H1 (cell line): ENCODE data around the gene IFITM2. TPM values are rescaled to one million over a fixed set of nuclear protein-coding genes. Genes with fewer than 3 reads are reported as not detected.

Experiments
- CTCF ChIA-PET: fragments of 300-600 bp; sonication (Branson Sonifier 250); formaldehyde crosslinking; loops from one replicate; lab custom pipeline; 2021; ENCODE audit not compliant: partially characterized antibody; lab: Charles Lee
- POLR2A ChIA-PET: fragments of 300-600 bp; sonication (Branson Sonifier 250); formaldehyde crosslinking; loops from one replicate; lab custom pipeline; 2021; ENCODE audit warnings: inconsistent platforms; ENCODE audit not compliant: partially characterized antibody; lab: Charles Lee
- DNase-seq, 2 experiments: peaks; one replicate each; pipeline versions ENCODE4 v3.0.0 to v3.0.0-alpha.2; 2010 to 2022; ENCODE audit warnings: low spot score in 2 of 2, low read depth in 1 of 2, mixed read lengths in 1 of 2
- FAIRE-seq: peaks from 2 replicates; lab custom pipeline; 2011; peaks lifted over from hg19 to GRCh38; lab: Jason Lieb, UNC
- H2AFZ ChIP-seq: 2 replicates; pipeline ENCODE4 v1.8.1; 2012; ENCODE audit warnings: low read length, inconsistent platforms
- H2AK5ac ChIP-seq: 2 replicates; pipeline ENCODE4 v1.6.1; 2013; ENCODE audit warnings: low read depth, low read length
- H2BK120ac ChIP-seq: replicated peaks from 2 replicates; pipeline ENCODE3; 2013; ENCODE audit warnings: low read depth, low read length, inconsistent platforms
- H2BK12ac ChIP-seq: 2 replicates; pipeline ENCODE4 v1.6.1; 2013; ENCODE audit warnings: low read depth, low read length
- H2BK15ac ChIP-seq: 2 replicates; pipeline ENCODE4 v1.6.1; 2013; ENCODE audit warnings: low read length
- H2BK20ac ChIP-seq: 2 replicates; pipeline ENCODE4 v1.6.1; 2013; ENCODE audit warnings: low read length
- H2BK5ac ChIP-seq: 2 replicates; pipeline ENCODE4 v1.6.1; 2013; ENCODE audit warnings: low read depth, low read length
- H3K14ac ChIP-seq: 2 replicates; pipeline ENCODE4 v1.6.1; 2013; ENCODE audit warnings: inconsistent platforms; ENCODE audit not compliant: insufficient read length
- H3K18ac ChIP-seq: 2 replicates; pipeline ENCODE4 v1.6.1; 2013; ENCODE audit warnings: low read length; ENCODE audit errors: extremely low read depth
- H3K23ac ChIP-seq: 2 replicates; pipeline ENCODE4 v1.6.1; 2013; ENCODE audit warnings: inconsistent platforms; ENCODE audit not compliant: insufficient read length
- H3K23me2 ChIP-seq: 2 replicates; pipeline ENCODE4 v1.6.1; 2013; ENCODE audit warnings: low read depth, low read length
- H3K27ac ChIP-seq: 2 replicates; pipeline ENCODE4 v1.6.1; 2011; ENCODE audit warnings: low read depth, low read length, inconsistent platforms
- H3K27me3 ChIP-seq, 4 experiments: replicated peaks in 1 of 4; 1 replicate in 1 of 4; 2 replicates in 3 of 4; pipeline versions ENCODE4 v1.6.1 to v1.8.1; 2011 to 2013; ENCODE audit warnings: low read length in 3 of 4, mild to moderate bottlenecking in 3 of 4, inconsistent platforms in 2 of 4, mixed read lengths in 2 of 4, moderate library complexity in 1 of 4; ENCODE audit not compliant: control insufficient read depth in 3 of 4, insufficient read depth in 3 of 4; ENCODE audit errors: extremely low read depth in 1 of 4
- H3K36me3 ChIP-seq, 4 experiments: 2 replicates each; pipeline versions ENCODE4 v1.6.1 to v1.8.1; 2011 to 2013; ENCODE audit warnings: mild to moderate bottlenecking in 4 of 4, low read length in 3 of 4, moderate library complexity in 2 of 4, control low read depth in 1 of 4, inconsistent platforms in 1 of 4; ENCODE audit not compliant: insufficient read depth in 4 of 4, control insufficient read depth in 2 of 4
- H3K4ac ChIP-seq: replicated peaks from 2 replicates; pipeline ENCODE3; 2013; ENCODE audit warnings: low read length, low read depth, mixed read lengths, inconsistent platforms; ENCODE audit not compliant: insufficient read length
- H3K4me1 ChIP-seq, 4 experiments: replicated peaks in 1 of 4; 1 replicate in 1 of 4; 2 replicates in 3 of 4; pipeline versions ENCODE4 v1.6.1 to v1.8.1; 2011 to 2013; ENCODE audit warnings: low read length in 3 of 4, inconsistent platforms in 2 of 4, mixed read lengths in 1 of 4; ENCODE audit not compliant: insufficient read depth in 4 of 4, control insufficient read depth in 3 of 4
- H3K4me2 ChIP-seq, 2 experiments: 2 replicates each; pipeline versions ENCODE4 v1.6.1 to v1.8.1; 2011 to 2013; ENCODE audit warnings: low read depth in 2 of 2, low read length in 2 of 2, control low read depth in 1 of 2, inconsistent platforms in 1 of 2, mild to moderate bottlenecking in 1 of 2; ENCODE audit not compliant: insufficient read depth in 1 of 2
- H3K4me3 ChIP-seq, 4 experiments: fragments of 200-600, 300-600 bp in 1 of 4; sonication (generic), shearing (Covaris generic), sonication (Bioruptor Twin) in 1 of 4; 2 replicates each; pipeline versions ENCODE4 v1.5.1 to v1.8.1; 2011 to 2016; ENCODE audit warnings: low read length in 4 of 4, low read depth in 3 of 4, control low read depth in 2 of 4, inconsistent platforms in 2 of 4, mild to moderate bottlenecking in 2 of 4, mixed read lengths in 1 of 4, moderate library complexity in 1 of 4; ENCODE audit not compliant: insufficient read depth in 2 of 4; ENCODE audit errors: extremely low read depth in 1 of 4
- H3K56ac ChIP-seq: replicated peaks from 2 replicates; pipeline ENCODE3; 2013; ENCODE audit warnings: low read depth, mild to moderate bottlenecking, mixed read lengths, low read length, inconsistent platforms; ENCODE audit not compliant: insufficient read length
- H3K79me1 ChIP-seq: 2 replicates; pipeline ENCODE4 v1.6.1; 2013; ENCODE audit warnings: low read depth, low read length, control low read depth
- H3K79me2 ChIP-seq, 2 experiments: 2 replicates each; pipeline versions ENCODE4 v1.6.1 to v1.8.1; 2012 to 2013; ENCODE audit warnings: low read length in 2 of 2, mild to moderate bottlenecking in 2 of 2, inconsistent platforms in 1 of 2; ENCODE audit not compliant: insufficient read depth in 2 of 2, control insufficient read depth in 1 of 2
- H3K9ac ChIP-seq, 4 experiments: replicated peaks in 1 of 4; 1 replicate in 1 of 4; 2 replicates in 3 of 4; pipeline versions ENCODE4 v1.6.1 to v1.8.1; 2011 to 2013; ENCODE audit warnings: low read depth in 3 of 4, low read length in 3 of 4, control low read depth in 2 of 4, mild to moderate bottlenecking in 2 of 4, moderate library complexity in 2 of 4, inconsistent platforms in 1 of 4; ENCODE audit errors: extremely low read depth in 1 of 4
- H3K9me3 ChIP-seq, 2 experiments: 2 replicates each; pipeline versions ENCODE4 v1.6.1 to v1.8.1; 2012 to 2013; ENCODE audit warnings: mild to moderate bottlenecking in 2 of 2, moderate library complexity in 2 of 2, control low read depth in 1 of 2, inconsistent platforms in 1 of 2, low read depth in 1 of 2, low read length in 1 of 2, mixed read lengths in 1 of 2; ENCODE audit not compliant: insufficient read depth in 2 of 2
- H4K20me1 ChIP-seq, 2 experiments: replicated peaks in 1 of 2; 2 replicates each; pipeline versions ENCODE3 to v1.8.1; 2011 to 2013; ENCODE audit warnings: inconsistent platforms in 2 of 2, low read length in 2 of 2, mild to moderate bottlenecking in 1 of 2; ENCODE audit not compliant: insufficient read depth in 2 of 2, control insufficient read depth in 1 of 2
- H4K5ac ChIP-seq: 2 replicates; pipeline ENCODE4 v1.6.1; 2013; ENCODE audit warnings: low read length, low read depth, mixed read lengths, inconsistent platforms; ENCODE audit not compliant: insufficient read length
- H4K8ac ChIP-seq: 2 replicates; pipeline ENCODE4 v1.8.0; 2013; ENCODE audit warnings: mild to moderate bottlenecking, moderate library complexity, low read length, inconsistent platforms; ENCODE audit not compliant: insufficient read depth; ENCODE audit errors: extremely low read depth
- H4K91ac ChIP-seq: replicated peaks from 2 replicates; pipeline ENCODE3; 2013; ENCODE audit warnings: low read length, mixed read lengths, inconsistent platforms; ENCODE audit not compliant: insufficient read length
- RAD21 ChIP-seq, 2 experiments: IDR thresholded peaks in 1 of 2; conservative IDR thresholded peaks in 1 of 2; 2 replicates each; pipeline ENCODE4 v1.6.1; 2011; ENCODE audit warnings: low read depth in 2 of 2, low read length in 2 of 2, improper control_type of control experiment in 1 of 2, inconsistent platforms in 1 of 2, mild to moderate bottlenecking in 1 of 2, moderate library complexity in 1 of 2
- SIRT6 ChIP-seq: IDR thresholded peaks from one replicate; pipeline ENCODE4 v1.7.1; 2012; ENCODE audit warnings: low read length, inconsistent platforms
- WGBS, 2 experiments: shearing (Covaris generic) in 1 of 2; methylation state at CpG; one replicate each; pipeline versions ENCODE4 v1.1.6 to v1.1.7; 2013 to 2015; ENCODE audit warnings: low lambda C conversion rate in 2 of 2, mixed read lengths in 2 of 2, inconsistent platforms in 1 of 2, low coverage in 1 of 2, missing lambda C conversion rate in 1 of 2; ENCODE audit not compliant: insufficient replicate concordance in 2 of 2, insufficient coverage in 1 of 2, insufficient read length in 1 of 2; ENCODE audit errors: extremely low coverage in 1 of 2, missing lambda C conversion rate in 1 of 2; 5-methylcytosine and 5-hydroxymethylcytosine counted together
- polyA plus RNA-seq, 7 experiments: library from polyadenylated mRNA; depleted of rRNA in 3 of 7; stranded (reverse) in 5 of 7; unstranded in 2 of 7; fragments of >200 nt in 5 of 7; fragments of 200-250 nt in 2 of 7; gene quantifications; 1 replicate in 5 of 7; 2 replicates in 1 of 7; 4 replicates in 1 of 7; pipeline versions ENCODE4 v1.2.1 to v1.2.3, GENCODE V29; 2011 to 2013; ENCODE audit warnings: missing spikeins in 2 of 7, mixed read lengths in 2 of 7
- total RNA-seq: library from RNA; stranded (reverse); fragmentation: NEBNext Ultra II Directional; extraction: Animal tissue kit (Norgen Biotek cat#: 25700); gene quantifications from 2 replicates; pipeline ENCODE4 v1.2.1, GENCODE V29; 2021
- TF ChIP-seq, protein P1 (sequence below): IDR thresholded peaks from 2 replicates; pipeline ENCODE4 v1.6.1; 2012; ENCODE audit warnings: inconsistent platforms

Gene IFITM2
- total and polyA plus RNA-seq, 2 of the 8 experiments (the other 6 are each of a cell fraction or from before 2014, with no cell fraction given) = 399 to 764 TPM

DNA sequence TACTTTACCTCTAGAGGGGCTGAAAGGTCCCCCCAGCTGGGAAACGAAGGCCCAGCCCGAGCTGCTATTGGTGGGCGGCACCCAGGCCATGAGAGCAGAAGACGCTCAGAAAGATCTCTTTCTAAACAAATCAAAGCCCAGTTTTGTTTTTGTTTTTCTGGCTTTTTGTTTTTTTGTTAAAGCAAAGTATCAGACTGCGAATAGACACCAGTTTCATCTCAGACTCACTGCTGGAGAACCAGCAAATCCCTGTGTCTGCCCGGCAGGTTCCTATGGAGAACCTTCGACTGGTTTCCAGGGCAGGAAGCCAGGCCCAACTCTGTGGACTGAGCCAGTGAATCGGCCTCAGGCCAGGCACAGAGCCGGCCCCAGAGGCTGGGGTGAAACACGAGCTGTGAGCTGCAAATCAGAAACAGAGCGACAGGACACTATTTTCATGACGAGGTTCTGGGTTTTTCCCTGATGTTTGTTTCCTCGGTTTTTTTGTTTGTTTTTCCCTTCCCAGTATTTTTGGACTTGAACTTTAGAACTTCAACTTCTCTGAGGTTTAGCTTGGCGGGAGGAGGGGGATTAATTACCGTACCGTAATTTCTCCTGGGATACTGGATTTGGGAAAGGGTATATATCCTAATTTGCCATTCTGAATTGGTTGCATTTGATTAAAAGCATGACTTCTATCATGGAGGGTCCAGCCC is 45.7 kb downstream of the IFITM2 start:
- Histone ChIP-seq H3K79me2 (peaks cover 0 to 6% of the 10 kb centered on the region in 2 experiments; a peak in 1 of 4 replicates), H2AFZ (no peak overlapping the region), H3K18ac (no peak overlapping the region; the same call in 1 of the 2 replicates), H2BK20ac (no peak overlapping the region), H2BK15ac (no peak overlapping the region), H4K8ac (no peak overlapping the region), H2BK12ac (0 out of 2 replicates have a peak overlapping the region, but pooled peaks have one; percentile 60), H4K91ac (no peak overlapping the region), H3K56ac (no peak overlapping the region), H3K27ac (no peak overlapping the region), H3K23me2 (peaks cover 28% of the 10 kb centered on the region), H3K27me3 (no peaks in the 10 kb centered on the region; a peak in 1 of 7 replicates), H3K9me3 (peaks cover 0 to 15% of the 10 kb centered on the region in 2 experiments; a peak in 3 of 4 replicates), H3K23ac (no peak overlapping the region), H3K36me3 (peaks cover 0 to 13% (median 0%) of the 10 kb centered on the region in 4 experiments; a peak in 1 of 8 replicates), H3K4me3 (no peak overlapping the region), H4K5ac (no peak overlapping the region), H2BK120ac (no peak overlapping the region), H2AK5ac (no peak overlapping the region), H3K4me2 (no peak overlapping the region), H3K79me1 (peaks cover 3% of the 10 kb centered on the region; the same call in 1 of the 2 replicates), H3K14ac (no peak overlapping the region), H3K4ac (no peak overlapping the region), H3K4me1 (peaks cover 4 to 11% (median 7%) of the 10 kb centered on the region in 4 experiments), H2BK5ac (no peak overlapping the region), H3K9ac (no peak overlapping the region), H4K20me1 (peaks cover 0 to 16% of the 10 kb centered on the region in 2 experiments)
- FAIRE-seq (no peak), DNase-seq (no peak)
- CTCF ChIA-PET = interaction anchor here (0.6 to 1.7 kb wide), 7 partner anchors 9 to 123 kb away, joined by 3 to 7 read pairs (median 4); no protein-coding TSS in a partner anchor
- TF ChIP-seq, protein P1, sequence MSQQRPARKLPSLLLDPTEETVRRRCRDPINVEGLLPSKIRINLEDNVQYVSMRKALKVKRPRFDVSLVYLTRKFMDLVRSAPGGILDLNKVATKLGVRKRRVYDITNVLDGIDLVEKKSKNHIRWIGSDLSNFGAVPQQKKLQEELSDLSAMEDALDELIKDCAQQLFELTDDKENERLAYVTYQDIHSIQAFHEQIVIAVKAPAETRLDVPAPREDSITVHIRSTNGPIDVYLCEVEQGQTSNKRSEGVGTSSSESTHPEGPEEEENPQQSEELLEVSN = peak; percentile 12; the same call in 1 of the 2 replicates
- no peak for TF ChIP-seq SIRT6
- TF ChIP-seq RAD21 (IDR thresholded peaks at IDR 0.05 in 1 of 2, conservative IDR thresholded peaks at IDR 0.05 in 1 of 2; ENCODE audit: low read depth in 2 of 2, low read length in 2 of 2) = 0 out of 4 replicates have a peak, but pooled peaks of 1 of the 2 experiments have one; percentile 4
- WGBS, 2 experiments = 77% methylated on average over 16 of the region's 16 CpGs; no CpG with 5 or more reads in 1 of the 2 experiments
- POLR2A ChIA-PET = interaction anchor here (1.2 to 3.4 kb wide), 5 partner anchors 10 to 46 kb away, joined by 3 to 15 read pairs (median 7); partner anchors contain the start of gene IFITM2
